Heart left ventricle (tissue), 13 donors: ENCODE results near the gene OR2M3.

ENCODE experiments used
- CTCF ChIP-seq, 12 donors: fragments of 200-600 bp; sonication (generic) in 4 of 12; IDR thresholded peaks; one replicate each; pipeline versions ENCODE4 v1.5.0 to v1.8.0; 2018 to 2022; ENCODE audit warnings: antibody characterized with exemption in 12 of 12, mild to moderate bottlenecking in 5 of 12
- POLR2A ChIP-seq, 2 donors: fragments of 450-650 bp; IDR thresholded peaks; one replicate each; pipeline ENCODE4 v1.6.1; 2017; ENCODE audit warnings: antibody characterized with exemption in 2 of 2, mild to moderate bottlenecking in 2 of 2, moderate library complexity in 2 of 2
- donor health status: ischemic (EF 13 %, LVEDD 7.1; RV severe dilation, severe dysfunction).
- donor health status: DM: no; HTN: yes; CAD: no.
- donor health status: DM: no; HTN: no; CAD: no.
- donor health status: ischemic (EF 25% LVEDD 6.9; RV normal size, moderate dysfunction).
- donor health status: ischemic (EF 25% LVEDD 5.7; RV mildly dilated, moderate dysfunction).
- donor health status: ischemic (EF 35%, LVEDD 5.7; RV mildly dilated, moderate dysfunction).
- donor health status: nonischemic (EF 11% LVEDD 7.7; RV severe dilation, severe dysfunction).
- donor health status: DM: yes; HTN: yes; CAD: no.
- donor health status: PGD.
- donor health status: ischemic (EF 29% LVEDD 5.4; RV normal size, mild dysfunction).
- donor health status: nonischemic (EF 23%, LVEDD 6.1; RV moderate dilation, normal function).

DNA sequence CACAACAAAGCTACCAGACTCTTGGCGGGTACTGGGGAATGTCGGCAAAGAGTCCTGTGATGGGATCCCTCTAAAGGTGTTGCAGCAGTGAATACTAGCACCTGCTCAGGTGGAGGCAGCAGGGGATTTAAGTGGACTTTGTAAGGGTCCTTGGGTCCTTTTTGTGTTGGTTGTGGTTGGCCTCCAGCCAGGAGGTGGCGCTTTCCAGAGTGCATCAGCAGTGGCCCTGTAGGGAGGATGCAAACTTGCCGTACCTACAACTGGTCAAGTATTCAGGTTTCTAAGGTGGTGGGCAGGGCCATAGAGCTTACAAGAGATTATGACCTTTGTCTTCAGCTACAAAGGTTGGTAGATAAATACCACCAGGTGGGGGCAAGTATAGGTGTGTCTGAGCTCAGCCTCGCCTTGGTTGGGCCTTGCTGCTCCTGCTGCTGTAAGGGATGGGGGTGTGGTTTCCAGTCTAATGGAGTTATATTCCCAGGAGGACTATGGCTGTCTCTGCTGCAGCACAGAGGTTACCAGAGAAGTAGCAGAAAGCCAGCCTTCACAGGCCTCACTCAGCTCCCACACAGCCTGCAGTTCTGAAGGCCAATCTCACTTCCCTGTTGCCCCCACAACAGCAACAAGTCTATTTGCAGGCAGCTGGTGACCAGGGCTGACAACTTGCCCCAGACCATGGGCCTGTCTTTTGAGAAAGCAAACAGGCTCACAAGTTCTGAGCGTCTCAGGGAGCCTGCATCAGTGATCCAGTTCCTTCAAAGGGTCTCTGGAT is 44.8 kb upstream of the OR2M3 start:
- no peak for TF ChIP-seq CTCF (IDR thresholded peaks at IDR 0.05)
- TF ChIP-seq POLR2A (IDR thresholded peaks at IDR 0.05), result no peak
